Thyroid gland (tissue), 4 donors: Measurements from ENCODE around the gene ZNF219. TPM values are rescaled to one million over a fixed set of nuclear protein-coding genes. Genes with fewer than 3 reads are reported as not detected.
A peak's percentile ranks its signal among the peaks of the same experiment; 100 is the strongest.

ENCODE experiments used
- DNase-seq, 2 donors: peaks; one replicate each; pipeline ENCODE4 v3.0.0-alpha.2; 2019
- H3K27ac ChIP-seq, 3 donors: fragments of 200-600 bp; sonication (generic); 1 replicate in 2 of 3; 2 replicates in 1 of 3; pipeline ENCODE4 v1.5.1; 2016 to 2019; ENCODE audit warnings: mild to moderate bottlenecking in 1 of 3, moderate library complexity in 1 of 3
- H3K27me3 ChIP-seq: fragments of 200-600 bp; sonication (generic); one replicate; pipeline ENCODE4 v1.5.1; 2019
- H3K36me3 ChIP-seq, 2 donors: fragments of 200-600 bp; sonication (generic); one replicate each; pipeline ENCODE4 v1.5.1; 2016 to 2019
- H3K4me1 ChIP-seq, 2 donors: fragments of 200-600 bp; sonication (generic); one replicate each; pipeline ENCODE4 v1.5.1; 2017 to 2019
- H3K4me3 ChIP-seq, 3 donors: fragments of 200-600 bp; sonication (generic); replicated peaks in 1 of 3; 1 replicate in 2 of 3; 2 replicates in 1 of 3; pipeline ENCODE4 v1.5.1; 2016; ENCODE audit warnings: mild to moderate bottlenecking in 1 of 3
- H3K9me3 ChIP-seq: fragments of 200-600 bp; sonication (generic); one replicate; pipeline ENCODE4 v1.5.1; 2017
- CTCF ChIP-seq, 6 experiments: fragments of 200-600 bp in 3 of 6; fragments of 450-650 bp in 3 of 6; sonication (generic) in 3 of 6; IDR thresholded peaks; one replicate each; pipeline ENCODE4 v1.5.1; 2016 to 2019; ENCODE audit warnings: antibody characterized with exemption in 6 of 6, mild to moderate bottlenecking in 2 of 6, inconsistent platforms in 1 of 6, moderate library complexity in 1 of 6
- POLR2A ChIP-seq, 2 donors: fragments of 450-650 bp; IDR thresholded peaks; one replicate each; pipeline ENCODE4 v1.6.1; 2017; ENCODE audit warnings: antibody characterized with exemption in 2 of 2, mild to moderate bottlenecking in 2 of 2, moderate library complexity in 1 of 2
- WGBS, 2 donors: methylation state at CpG; one replicate each; pipeline ENCODE4 v1.1.5; 2017; 5-methylcytosine and 5-hydroxymethylcytosine counted together
- intact Hi-C: fragments of 100-400 bp; cut with DNase I; formaldehyde crosslinking; loops from one replicate; pipeline ENCODE4 v1.15.1; 2023
- total RNA-seq, 4 donors: library from RNA; depleted of rRNA; stranded (reverse); fragments of >200 nt; gene quantifications; one replicate each; pipeline ENCODE4 v1.2.3, GENCODE V29; 2016

Gene ZNF219
- total RNA-seq, 4 donors from 2014 or later: 53.6 to 82.7 (median 67.3) TPM

- DNase-seq: peak; percentile 74 to 76
- Histone ChIP-seq H3K4me3 (peak overlapping the region; percentile 54 to 88 (median 60)), H3K36me3 (peaks cover 9% of the 10 kb centered on the region in 2 donors), H3K4me1 (peaks cover 48 to 60% of the 10 kb centered on the region in 2 donors), H3K27ac (peak overlapping the region; percentile 56 to 90 (median 85)), H3K27me3 (no peaks in the 10 kb centered on the region), H3K9me3 (no peaks in the 10 kb centered on the region)
- TF ChIP-seq CTCF (IDR thresholded peaks at IDR 0.05) (peak in 1 of 6 experiments; percentile 10), POLR2A (IDR thresholded peaks at IDR 0.05) (peak in 1 of 2 donors; percentile 21)
- WGBS, 2 donors: 1 to 2% methylated on average over 33 to 34 of the region's 37 CpGs
- intact Hi-C loops: no loop called here
Observed at GRCh38 chr14:21071225-21072030, 27.0 kb downstream of the ZNF219 start.

GRCh38 chr14:21070610-21071224, 27.7 kb downstream of the ZNF219 start:
- WGBS, 2 donors: 0% methylated on average over 18 to 20 of the region's 23 CpGs
- intact Hi-C loops: no loop called here

DNA sequence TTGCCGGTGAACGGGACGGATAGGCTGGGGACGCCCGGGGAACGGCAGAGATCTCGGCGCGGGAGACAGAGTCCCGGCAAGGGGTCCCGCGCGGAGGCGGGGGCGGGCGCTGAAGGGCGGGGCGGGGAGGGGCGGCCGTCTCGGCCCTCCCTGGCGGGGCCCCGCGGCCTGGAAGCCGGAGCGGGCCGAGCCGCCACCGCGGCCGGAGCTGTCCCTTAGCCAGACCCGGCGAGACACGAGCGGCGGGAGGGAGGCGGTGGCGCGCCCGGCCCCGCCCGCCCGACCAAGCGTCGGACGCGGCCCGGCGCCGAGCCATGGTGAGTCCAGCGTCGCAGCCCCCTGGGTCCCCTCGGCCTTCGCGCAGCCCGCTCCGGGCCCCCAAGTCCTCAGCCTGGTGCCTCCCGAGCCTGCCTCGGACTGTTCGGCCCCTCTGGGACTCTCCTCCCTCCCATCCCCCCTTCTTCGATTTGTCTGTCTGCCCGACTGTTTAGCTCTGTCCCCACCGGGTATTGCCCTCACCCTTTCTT, 28.3 kb downstream of the ZNF219 start, which contains the start of gene ARHGEF40:
Gene ARHGEF40, plus strand, starts transcription at position 222 of the 527 bp plus-strand sequence. Its CDS starts 93 bp downstream, at position 315.
- TF ChIP-seq POLR2A (IDR thresholded peaks at IDR 0.05) (peak in 1 of 2 donors; percentile 65), CTCF (IDR thresholded peaks at IDR 0.05) (no peak)
- WGBS, 2 donors: 1 to 2% methylated on average over 8 to 12 of the region's 63 CpGs
- Histone ChIP-seq H3K4me3 (peak within 1 kb of the TSS; percentile 54 to 88 (median 60)), H3K27ac (peak within 1 kb of the TSS; percentile 72 to 90 (median 85)), H3K36me3 (no peaks in the 10 kb centered on the region), H3K9me3 (no peaks in the 10 kb centered on the region), H3K27me3 (no peaks in the 10 kb centered on the region), H3K4me1 (peaks cover 45 to 52% of the 10 kb centered on the region in 2 donors)
- DNase-seq: peak; percentile 71 to 77
- intact Hi-C loops: no loop called here

More at GRCh38 chr14:21070610-21071224, 27.7 kb downstream of the ZNF219 start:
- DNase-seq: peak; percentile 48 to 57
- H3K36me3 ChIP-seq: peaks cover 1 to 2% of the 10 kb centered on the region in 2 donors
- H3K27ac ChIP-seq: peak overlapping the region; percentile 56 to 90 (median 85)
- no peaks in the 10 kb centered on the region for H3K27me3 ChIP-seq
- peaks cover 48 to 58% of the 10 kb centered on the region in 2 donors for H3K4me1 ChIP-seq
- no peaks in the 10 kb centered on the region for H3K9me3 ChIP-seq
- TF ChIP-seq CTCF (IDR thresholded peaks at IDR 0.05) (no peak), POLR2A (IDR thresholded peaks at IDR 0.05) (no peak)
- H3K4me3 ChIP-seq: peak overlapping the region; percentile 54 to 88 (median 60)

GRCh38 chr14:21069388-21070082, 28.9 kb downstream of the ZNF219 start:
- peak overlapping the region; percentile 9 to 60 (median 42) for H3K4me3 ChIP-seq
- TF ChIP-seq CTCF (IDR thresholded peaks at IDR 0.05) (peak in 1 of 6 experiments; percentile 8), POLR2A (IDR thresholded peaks at IDR 0.05) (no peak)
- H3K9me3 ChIP-seq: no peaks in the 10 kb centered on the region
- WGBS, 2 donors: 6 to 7% methylated on average over 7 to 36 of the region's 40 CpGs
- DNase-seq: peak in 1 of 2 donors; percentile 15
- H3K27me3 ChIP-seq: no peaks in the 10 kb centered on the region
- peaks cover 39 to 46% of the 10 kb centered on the region in 2 donors for H3K4me1 ChIP-seq
- no peaks in the 10 kb centered on the region for H3K36me3 ChIP-seq
- intact Hi-C loops: loop anchor here (2.0 kb wide), 1 partner anchor 23 kb away; no protein-coding TSS in a partner anchor
- H3K27ac ChIP-seq: peak overlapping the region; percentile 72 to 90 (median 85)
